ENCODE measurements around the gene USP12.

DNA sequence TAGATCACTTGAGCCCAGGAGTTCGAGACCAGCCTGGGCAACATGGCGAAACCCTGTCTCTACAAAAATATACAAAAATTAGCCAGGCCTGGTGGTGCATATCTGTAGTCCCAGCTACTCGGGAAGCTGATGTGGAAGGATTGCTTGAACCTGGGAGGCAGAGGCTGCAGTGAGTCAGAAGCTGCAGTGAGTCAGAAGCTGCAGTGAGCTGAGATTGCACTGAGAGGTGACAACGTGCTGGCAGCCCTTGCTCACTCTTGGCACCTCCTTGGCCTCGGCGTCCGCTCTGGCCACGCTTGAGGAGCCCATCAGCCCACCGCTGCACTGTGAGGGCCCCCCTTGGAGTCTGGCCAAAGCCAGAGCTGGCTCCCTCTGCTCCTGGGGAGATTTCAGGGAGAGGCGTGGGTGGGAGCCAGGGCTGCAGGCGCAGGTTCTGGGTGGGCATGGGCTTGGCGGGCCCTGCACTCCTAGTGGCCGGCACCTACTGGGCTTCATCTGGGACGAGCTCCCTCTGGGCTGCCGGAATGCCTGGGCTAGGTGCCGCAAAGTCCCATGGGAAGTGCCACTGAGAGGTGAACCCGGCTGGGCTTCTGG, 40.3 kb upstream of the USP12 start:
- TF ChIP-seq, protein P1, sequence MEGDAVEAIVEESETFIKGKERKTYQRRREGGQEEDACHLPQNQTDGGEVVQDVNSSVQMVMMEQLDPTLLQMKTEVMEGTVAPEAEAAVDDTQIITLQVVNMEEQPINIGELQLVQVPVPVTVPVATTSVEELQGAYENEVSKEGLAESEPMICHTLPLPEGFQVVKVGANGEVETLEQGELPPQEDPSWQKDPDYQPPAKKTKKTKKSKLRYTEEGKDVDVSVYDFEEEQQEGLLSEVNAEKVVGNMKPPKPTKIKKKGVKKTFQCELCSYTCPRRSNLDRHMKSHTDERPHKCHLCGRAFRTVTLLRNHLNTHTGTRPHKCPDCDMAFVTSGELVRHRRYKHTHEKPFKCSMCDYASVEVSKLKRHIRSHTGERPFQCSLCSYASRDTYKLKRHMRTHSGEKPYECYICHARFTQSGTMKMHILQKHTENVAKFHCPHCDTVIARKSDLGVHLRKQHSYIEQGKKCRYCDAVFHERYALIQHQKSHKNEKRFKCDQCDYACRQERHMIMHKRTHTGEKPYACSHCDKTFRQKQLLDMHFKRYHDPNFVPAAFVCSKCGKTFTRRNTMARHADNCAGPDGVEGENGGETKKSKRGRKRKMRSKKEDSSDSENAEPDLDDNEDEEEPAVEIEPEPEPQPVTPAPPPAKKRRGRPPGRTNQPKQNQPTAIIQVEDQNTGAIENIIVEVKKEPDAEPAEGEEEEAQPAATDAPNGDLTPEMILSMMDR (IDR thresholded peaks at IDR 0.05), result no peak
- TF ChIP-seq EP300 (IDR thresholded peaks at IDR 0.05), result no peak
- no peak for TF ChIP-seq POLR2A (IDR thresholded peaks at IDR 0.05)
